ENCODE measurements around the gene HPSE2. TPM values are rescaled to one million over a fixed set of nuclear protein-coding genes. Genes with fewer than 3 reads are reported as not detected.
"Not testable (repeated sequence)": the region's sequence is repeated elsewhere in the genome, so short reads cannot be mapped to it uniquely, and the experiment has no call there.

The HPSE2 gene
- total RNA-seq, 1 donor from 2014 or later: 10.6 TPM

GRCh38 chr10:99170116-99170675 is 65.5 kb downstream of the HPSE2 start:
- Histone ChIP-seq H3K9me3 (no peaks in the 10 kb centered on the region), H3K27ac (no peak overlapping the region), H3K4me1 (peaks cover 4% of the 10 kb centered on the region), H3K36me3 (no peaks in the 10 kb centered on the region), H3K27me3 (no peaks in the 10 kb centered on the region), H3K4me3 (no peak overlapping the region)
- intact Hi-C loops (cut with DNase I): no loop called here
- no peak for DNase-seq (ENCODE audit: extremely low spot score in 2 of 2)
- TF ChIP-seq POLR2A (IDR thresholded peaks at IDR 0.05) (no peak), POLR2AphosphoS5 (IDR thresholded peaks at IDR 0.05; ENCODE audit: insufficient read depth in 1 of 2, low read depth in 1 of 2) (no peak)
- TF ChIP-seq, protein P1, sequence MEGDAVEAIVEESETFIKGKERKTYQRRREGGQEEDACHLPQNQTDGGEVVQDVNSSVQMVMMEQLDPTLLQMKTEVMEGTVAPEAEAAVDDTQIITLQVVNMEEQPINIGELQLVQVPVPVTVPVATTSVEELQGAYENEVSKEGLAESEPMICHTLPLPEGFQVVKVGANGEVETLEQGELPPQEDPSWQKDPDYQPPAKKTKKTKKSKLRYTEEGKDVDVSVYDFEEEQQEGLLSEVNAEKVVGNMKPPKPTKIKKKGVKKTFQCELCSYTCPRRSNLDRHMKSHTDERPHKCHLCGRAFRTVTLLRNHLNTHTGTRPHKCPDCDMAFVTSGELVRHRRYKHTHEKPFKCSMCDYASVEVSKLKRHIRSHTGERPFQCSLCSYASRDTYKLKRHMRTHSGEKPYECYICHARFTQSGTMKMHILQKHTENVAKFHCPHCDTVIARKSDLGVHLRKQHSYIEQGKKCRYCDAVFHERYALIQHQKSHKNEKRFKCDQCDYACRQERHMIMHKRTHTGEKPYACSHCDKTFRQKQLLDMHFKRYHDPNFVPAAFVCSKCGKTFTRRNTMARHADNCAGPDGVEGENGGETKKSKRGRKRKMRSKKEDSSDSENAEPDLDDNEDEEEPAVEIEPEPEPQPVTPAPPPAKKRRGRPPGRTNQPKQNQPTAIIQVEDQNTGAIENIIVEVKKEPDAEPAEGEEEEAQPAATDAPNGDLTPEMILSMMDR (IDR thresholded peaks at IDR 0.05): no peak

- Histone ChIP-seq H3K27ac (no peak overlapping the region), H3K4me3 (no peak overlapping the region), H3K36me3 (no peaks in the 10 kb centered on the region), H3K4me1 (no peaks in the 10 kb centered on the region), H3K9me3 (no peaks in the 10 kb centered on the region), H3K27me3 (no peaks in the 10 kb centered on the region)
- TF ChIP-seq POLR2A (IDR thresholded peaks at IDR 0.05) (no peak), POLR2AphosphoS5 (IDR thresholded peaks at IDR 0.05; ENCODE audit: insufficient read depth in 1 of 2, low read depth in 1 of 2) (no peak)
- TF ChIP-seq, protein P1 (IDR thresholded peaks at IDR 0.05): no peak
- intact Hi-C loops (cut with DNase I): no loop called here
- DNase-seq (ENCODE audit: extremely low spot score in 2 of 2): no peak
Observed at GRCh38 chr10:99161165-99161564, 74.5 kb downstream of the HPSE2 start.

GRCh38 chr10:99143651-99144050 is 92.0 kb downstream of the HPSE2 start:
- Histone ChIP-seq H3K4me1 (no peaks in the 10 kb centered on the region), H3K36me3 (no peaks in the 10 kb centered on the region), H3K4me3 (no peak overlapping the region), H3K9me3 (no peaks in the 10 kb centered on the region), H3K27ac (no peak overlapping the region), H3K27me3 (no peaks in the 10 kb centered on the region)
- intact Hi-C loops (cut with DNase I): no loop called here
- TF ChIP-seq, protein P1 (IDR thresholded peaks at IDR 0.05): no peak
- no peak for TF ChIP-seq POLR2A (IDR thresholded peaks at IDR 0.05)
- no peak for TF ChIP-seq POLR2AphosphoS5 (IDR thresholded peaks at IDR 0.05; ENCODE audit: insufficient read depth in 1 of 2, low read depth in 1 of 2)
- no peak for DNase-seq (ENCODE audit: extremely low spot score in 2 of 2)

DNA sequence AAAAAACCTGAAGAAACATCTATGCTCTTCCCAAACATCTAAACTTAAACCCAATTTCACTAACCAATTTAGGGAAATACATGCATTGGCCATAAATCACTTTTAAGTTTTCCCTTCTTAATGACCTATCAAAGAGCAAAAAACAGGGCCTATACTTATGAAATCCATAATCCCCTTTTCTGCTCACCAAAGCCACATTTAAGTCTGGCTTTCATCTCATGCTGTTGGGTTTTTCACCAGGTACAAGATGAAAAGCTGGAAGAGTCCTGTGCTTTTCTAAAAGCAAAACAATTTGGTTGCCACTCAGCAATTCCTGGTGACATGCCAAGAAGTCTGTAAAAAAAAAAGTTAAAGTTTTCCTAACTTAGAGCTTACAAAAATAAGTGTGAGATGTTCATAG is 92.6 kb downstream of the HPSE2 start:
- no peak overlapping the region for H3K27ac ChIP-seq
- H3K27me3 ChIP-seq: no peaks in the 10 kb centered on the region

GRCh38 chr10:99132897-99133296 is 102.8 kb downstream of the HPSE2 start:
- H3K27ac ChIP-seq; H3K9me3 ChIP-seq; H3K4me1 ChIP-seq; H3K27me3 ChIP-seq; H3K4me3 ChIP-seq; H3K36me3 ChIP-seq; intact Hi-C loops (cut with DNase I); DNase-seq (ENCODE audit: extremely low spot score in 2 of 2): not testable (repeated sequence)

More for the DNA sequence above, 92.6 kb downstream of the HPSE2 start:
- no peaks in the 10 kb centered on the region for H3K36me3 ChIP-seq
- TF ChIP-seq POLR2A (IDR thresholded peaks at IDR 0.05) (no peak), POLR2AphosphoS5 (IDR thresholded peaks at IDR 0.05; ENCODE audit: insufficient read depth in 1 of 2, low read depth in 1 of 2) (no peak)
- TF ChIP-seq, protein P1 (IDR thresholded peaks at IDR 0.05): no peak
- H3K9me3 ChIP-seq: no peaks in the 10 kb centered on the region
- no peak for DNase-seq (ENCODE audit: extremely low spot score in 2 of 2)
- no peaks in the 10 kb centered on the region for H3K4me1 ChIP-seq
- intact Hi-C loops (cut with DNase I): no loop called here
- H3K4me3 ChIP-seq: no peak overlapping the region

Data from vagina (tissue), 2 donors.